ENCODE measurements around the gene LLGL2.

The LLGL2 gene

DNA sequence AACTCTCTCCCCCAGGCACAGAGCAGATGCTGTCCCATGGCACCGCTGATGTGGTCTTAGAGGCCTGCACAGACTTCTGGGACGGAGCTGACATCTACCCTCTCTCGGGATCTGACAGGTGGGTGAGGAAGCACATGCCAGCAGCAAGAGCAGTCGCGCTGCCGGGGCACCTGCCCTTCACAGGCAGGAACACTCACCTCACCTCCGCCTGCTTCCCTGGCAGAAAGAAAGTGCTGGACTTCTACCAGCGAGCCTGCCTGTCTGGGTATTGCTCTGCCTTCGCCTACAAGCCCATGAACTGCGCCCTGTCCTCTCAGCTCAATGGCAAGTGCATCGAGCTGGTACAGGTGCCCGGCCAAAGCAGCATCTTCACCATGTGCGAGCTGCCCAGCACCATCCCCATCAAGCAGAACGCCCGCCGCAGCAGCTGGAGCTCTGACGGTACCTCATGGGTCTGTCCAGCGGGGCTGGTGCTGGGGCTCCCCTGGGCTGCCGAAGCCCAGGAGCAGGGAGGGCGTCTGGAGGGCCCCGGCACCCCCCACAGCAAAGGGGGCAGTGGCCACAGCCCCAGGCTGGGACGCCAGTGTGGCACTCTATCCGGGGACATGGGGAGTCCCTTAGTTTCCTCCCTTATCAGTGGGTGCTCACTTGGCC is 31.9 kb upstream of the LLGL2 start:
- no peak overlapping the region for H3K4me3 ChIP-seq (ENCODE audit: low read depth, low read length)
- TF ChIP-seq, protein P1, sequence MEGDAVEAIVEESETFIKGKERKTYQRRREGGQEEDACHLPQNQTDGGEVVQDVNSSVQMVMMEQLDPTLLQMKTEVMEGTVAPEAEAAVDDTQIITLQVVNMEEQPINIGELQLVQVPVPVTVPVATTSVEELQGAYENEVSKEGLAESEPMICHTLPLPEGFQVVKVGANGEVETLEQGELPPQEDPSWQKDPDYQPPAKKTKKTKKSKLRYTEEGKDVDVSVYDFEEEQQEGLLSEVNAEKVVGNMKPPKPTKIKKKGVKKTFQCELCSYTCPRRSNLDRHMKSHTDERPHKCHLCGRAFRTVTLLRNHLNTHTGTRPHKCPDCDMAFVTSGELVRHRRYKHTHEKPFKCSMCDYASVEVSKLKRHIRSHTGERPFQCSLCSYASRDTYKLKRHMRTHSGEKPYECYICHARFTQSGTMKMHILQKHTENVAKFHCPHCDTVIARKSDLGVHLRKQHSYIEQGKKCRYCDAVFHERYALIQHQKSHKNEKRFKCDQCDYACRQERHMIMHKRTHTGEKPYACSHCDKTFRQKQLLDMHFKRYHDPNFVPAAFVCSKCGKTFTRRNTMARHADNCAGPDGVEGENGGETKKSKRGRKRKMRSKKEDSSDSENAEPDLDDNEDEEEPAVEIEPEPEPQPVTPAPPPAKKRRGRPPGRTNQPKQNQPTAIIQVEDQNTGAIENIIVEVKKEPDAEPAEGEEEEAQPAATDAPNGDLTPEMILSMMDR (IDR thresholded peaks at IDR 0.05; ENCODE audit: low read depth, low read length), result no peak

- no peak overlapping the region for H3K4me3 ChIP-seq (ENCODE audit: low read depth, low read length)
- TF ChIP-seq, protein P1 (IDR thresholded peaks at IDR 0.05; ENCODE audit: low read depth, low read length), result no peak
Measured at GRCh38 chr17:75494326-75494877, 31.1 kb upstream of the LLGL2 start.

- H3K4me3 ChIP-seq (ENCODE audit: low read depth, low read length), result no peak overlapping the region
- TF ChIP-seq, protein P1 (IDR thresholded peaks at IDR 0.05; ENCODE audit: low read depth, low read length), result no peak
Measured at GRCh38 chr17:75496005-75496404, 29.5 kb upstream of the LLGL2 start.

- TF ChIP-seq, protein P1 (IDR thresholded peaks at IDR 0.05; ENCODE audit: low read depth, low read length), result no peak
- H3K4me3 ChIP-seq (ENCODE audit: low read depth, low read length), result no peak overlapping the region
Measured at GRCh38 chr17:75498039-75498725, 27.3 kb upstream of the LLGL2 start.

GRCh38 chr17:75498726-75499213 is 26.7 kb upstream of the LLGL2 start:
- H3K4me3 ChIP-seq (ENCODE audit: low read depth, low read length), result no peak overlapping the region
- TF ChIP-seq, protein P1 (IDR thresholded peaks at IDR 0.05; ENCODE audit: low read depth, low read length), result no peak

GRCh38 chr17:75499313-75500022 is 26.0 kb upstream of the LLGL2 start:
- TF ChIP-seq, protein P1 (IDR thresholded peaks at IDR 0.05; ENCODE audit: low read depth, low read length), result no peak
- H3K4me3 ChIP-seq (ENCODE audit: low read depth, low read length), result no peak overlapping the region

Data from WI38 (cell line).